ENCODE measurements around the gene ZNF367. TPM values are rescaled to one million over a fixed set of nuclear protein-coding genes. Genes with fewer than 3 reads are reported as not detected.

ZNF367 gene
- total and polyA plus RNA-seq, 9 of the 15 experiments (the other 6 are each of a cell fraction or from before 2014, with no cell fraction given) = 2.7 to 14.4 (median 10.0) TPM

DNA sequence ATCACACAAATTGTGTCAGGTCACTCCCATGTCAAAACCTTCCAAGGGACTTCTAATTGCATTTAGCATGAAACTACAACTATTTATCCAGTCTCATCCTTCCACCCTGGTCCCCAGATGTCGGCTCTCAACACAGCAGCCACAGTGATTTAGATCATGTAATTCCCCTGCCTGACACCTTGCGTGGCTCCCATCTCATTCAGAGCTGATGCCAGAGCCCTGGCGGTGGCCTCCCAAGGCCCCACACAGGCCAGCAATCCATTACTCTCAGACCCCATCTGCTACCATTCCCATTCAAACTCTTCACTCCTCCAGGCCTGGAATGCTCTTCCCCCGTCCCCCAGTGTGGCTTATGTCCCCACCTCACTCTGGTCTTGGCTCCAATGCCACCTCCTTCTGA lies 37.0 kb downstream of the ZNF367 start (continued):
- TF ChIP-seq, protein P1, sequence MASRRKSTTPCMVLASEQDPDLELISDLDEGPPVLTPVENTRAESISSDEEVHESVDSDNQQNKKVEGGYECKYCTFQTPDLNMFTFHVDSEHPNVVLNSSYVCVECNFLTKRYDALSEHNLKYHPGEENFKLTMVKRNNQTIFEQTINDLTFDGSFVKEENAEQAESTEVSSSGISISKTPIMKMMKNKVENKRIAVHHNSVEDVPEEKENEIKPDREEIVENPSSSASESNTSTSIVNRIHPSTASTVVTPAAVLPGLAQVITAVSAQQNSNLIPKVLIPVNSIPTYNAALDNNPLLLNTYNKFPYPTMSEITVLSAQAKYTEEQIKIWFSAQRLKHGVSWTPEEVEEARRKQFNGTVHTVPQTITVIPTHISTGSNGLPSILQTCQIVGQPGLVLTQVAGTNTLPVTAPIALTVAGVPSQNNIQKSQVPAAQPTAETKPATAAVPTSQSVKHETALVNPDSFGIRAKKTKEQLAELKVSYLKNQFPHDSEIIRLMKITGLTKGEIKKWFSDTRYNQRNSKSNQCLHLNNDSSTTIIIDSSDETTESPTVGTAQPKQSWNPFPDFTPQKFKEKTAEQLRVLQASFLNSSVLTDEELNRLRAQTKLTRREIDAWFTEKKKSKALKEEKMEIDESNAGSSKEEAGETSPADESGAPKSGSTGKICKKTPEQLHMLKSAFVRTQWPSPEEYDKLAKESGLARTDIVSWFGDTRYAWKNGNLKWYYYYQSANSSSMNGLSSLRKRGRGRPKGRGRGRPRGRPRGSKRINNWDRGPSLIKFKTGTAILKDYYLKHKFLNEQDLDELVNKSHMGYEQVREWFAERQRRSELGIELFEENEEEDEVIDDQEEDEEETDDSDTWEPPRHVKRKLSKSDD (conservative IDR thresholded peaks at IDR 0.05; ENCODE audit: low read length) = no peak

GRCh38 chr9:96379461-96379860 lies 38.7 kb downstream of the ZNF367 start:
- no peak overlapping the region for H3K9ac ChIP-seq (ENCODE audit: insufficient read depth in 1 of 2, low read depth in 2 of 2, low read length in 2 of 2)
- POLR2A ChIA-PET = interaction anchor here (0.6 kb wide), 1 partner anchor 414 kb away, joined by 4 read pairs; no protein-coding TSS in a partner anchor
- DNase-seq (ENCODE audit: extremely low read depth in 1 of 4, low spot score in 3 of 4) = no peak
- no peaks in the 10 kb centered on the region for H3K9me3 ChIP-seq (replicated peaks; ENCODE audit: control insufficient read depth, insufficient read depth, low read depth, low read length)
- H3K36me3 ChIP-seq (ENCODE audit: control insufficient read depth, insufficient read depth, low read length) = peaks cover 5% of the 10 kb centered on the region; the same call in 2 of the 3 replicates
- intact Hi-C loops (cut with micrococcal nuclease) (no loop called here), in situ Hi-C loops (cut with MboI) (no loop called here)
- H3K79me2 ChIP-seq (ENCODE audit: control insufficient read depth, insufficient read depth, low read length) = no peaks in the 10 kb centered on the region
- TF ChIP-seq SMARCB1 (IDR thresholded peaks at IDR 0.05; ENCODE audit: insufficient read length, low read depth) (no peak), POLR2B (IDR thresholded peaks at IDR 0.05; ENCODE audit: low read depth, partially characterized antibody) (no peak), FOXP1 (CRISPR knock-in tag; IDR thresholded peaks at IDR 0.05) (no peak), HCFC1 (IDR thresholded peaks at IDR 0.05; ENCODE audit: low read depth, low read length) (no peak), RBM17 (IDR thresholded peaks at IDR 0.05; ENCODE audit: borderline replicate concordance, low read depth, low read length) (no peak), NONO (IDR thresholded peaks at IDR 0.05; ENCODE audit: low read depth in 2 of 2, low read length in 1 of 2) (no peak), MAFG (tag; conservative IDR thresholded peaks at IDR 0.05) (no peak), HNRNPL (IDR thresholded peaks at IDR 0.05; ENCODE audit: low read depth, low read length) (no peak)
- TF ChIP-seq, protein P2, sequence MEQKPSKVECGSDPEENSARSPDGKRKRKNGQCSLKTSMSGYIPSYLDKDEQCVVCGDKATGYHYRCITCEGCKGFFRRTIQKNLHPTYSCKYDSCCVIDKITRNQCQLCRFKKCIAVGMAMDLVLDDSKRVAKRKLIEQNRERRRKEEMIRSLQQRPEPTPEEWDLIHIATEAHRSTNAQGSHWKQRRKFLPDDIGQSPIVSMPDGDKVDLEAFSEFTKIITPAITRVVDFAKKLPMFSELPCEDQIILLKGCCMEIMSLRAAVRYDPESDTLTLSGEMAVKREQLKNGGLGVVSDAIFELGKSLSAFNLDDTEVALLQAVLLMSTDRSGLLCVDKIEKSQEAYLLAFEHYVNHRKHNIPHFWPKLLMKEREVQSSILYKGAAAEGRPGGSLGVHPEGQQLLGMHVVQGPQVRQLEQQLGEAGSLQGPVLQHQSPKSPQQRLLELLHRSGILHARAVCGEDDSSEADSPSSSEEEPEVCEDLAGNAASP (IDR thresholded peaks at IDR 0.05) = no peak
- H3K27me3 ChIP-seq (ENCODE audit: control insufficient read depth in 2 of 2, insufficient read depth in 2 of 2, low read length in 2 of 2) = no peaks in the 10 kb centered on the region
- H3K4me2 ChIP-seq (ENCODE audit: insufficient read depth, low read length) = no peak overlapping the region
- FAIRE-seq = no peak
- no peak for ATAC-seq
- H4K20me1 ChIP-seq (replicated peaks; ENCODE audit: control insufficient read depth, insufficient read depth, low read length) = no peaks in the 10 kb centered on the region; the same call in 1 of the 2 replicates
- WGBS (ENCODE audit: insufficient coverage, low coverage, missing lambda C conversion rate) = 82% methylated on average over 2 of the region's 2 CpGs
- CTCF ChIA-PET (ENCODE audit: low intra/inter-chr PET ratio) = no interaction called here
- H3K27ac ChIP-seq (ENCODE audit: extremely low read depth, low read depth, low read length) = no peak overlapping the region
- H3K9me1 ChIP-seq (ENCODE audit: control insufficient read depth, insufficient read depth, low read length) = no peaks in the 10 kb centered on the region
- BruUV-seq (replicated peaks) = no TSS peak
- peaks cover 21 to 22% of the 10 kb centered on the region in 2 experiments; a peak in 4 of 5 replicates for H3K4me1 ChIP-seq (replicated peaks in 1 of 2; ENCODE audit: control insufficient read depth in 2 of 2, insufficient read depth in 2 of 2, low read length in 2 of 2)
- H3K4me3 ChIP-seq = no peak overlapping the region
- H2AFZ ChIP-seq (ENCODE audit: low read depth, low read length) = no peak overlapping the region

Measured in K562 (cell line).